IMR-90 (cell line): ENCODE results near the gene ERBB4. TPM values are rescaled to one million over a fixed set of nuclear protein-coding genes. Genes with fewer than 3 reads are reported as not detected.

Source experiments
- ATAC-seq: fragments of 200-7000 bp; cut with Tn5 transposase; 2 replicates; pipeline ENCODE4 v1.9.1; 2020; ENCODE audit warnings: low read depth, mild to moderate bottlenecking, moderate library complexity
- BruUV-seq: library from RNA; stranded (reverse); fragments of 400-500 nt; replicated peaks from 2 replicates; lab custom pipeline; 2021; lab: Mats Ljungman, UMichigan
- CTCF ChIA-PET: fragments of 300-600 bp; formaldehyde crosslinking; extraction: SDS; loops from one replicate; lab custom pipeline; 2021; ENCODE audit warnings: antibody characterized with exemption; lab: Yijun Ruan, JAX
- POLR2A ChIA-PET: fragments of 300-600 bp; sonication (Branson Sonifier 250); formaldehyde crosslinking; loops from one replicate; lab custom pipeline; 2022; ENCODE audit warnings: antibody characterized with exemption; ENCODE audit not compliant: unreplicated experiment; lab: Charles Lee
- DNase-seq: peaks from one replicate; pipeline ENCODE4 v3.0.0; 2013
- H2AFZ ChIP-seq: replicated peaks from 2 replicates; pipeline ENCODE3; 2013; ENCODE audit warnings: low read length, mild to moderate bottlenecking; ENCODE audit not compliant: poor library complexity
- H2AK5ac ChIP-seq: 2 replicates; pipeline ENCODE4 v1.6.1; 2013; ENCODE audit warnings: low read depth, low read length, inconsistent platforms
- H2AK9ac ChIP-seq: replicated peaks from 2 replicates; pipeline ENCODE3; 2013; ENCODE audit warnings: mild to moderate bottlenecking, low read depth, low read length, moderate library complexity; ENCODE audit not compliant: poor library complexity
- H2BK120ac ChIP-seq: 2 replicates; pipeline ENCODE4 v1.6.1; 2013; ENCODE audit warnings: low read depth, low read length, inconsistent platforms
- H2BK15ac ChIP-seq: 3 replicates; pipeline ENCODE4 v1.6.1; 2013; ENCODE audit warnings: low read depth, low read length, inconsistent platforms
- H2BK20ac ChIP-seq: 2 replicates; pipeline ENCODE4 v1.6.1; 2013; ENCODE audit warnings: low read depth, mild to moderate bottlenecking, inconsistent platforms, low read length, moderate library complexity
- H2BK5ac ChIP-seq: 2 replicates; pipeline ENCODE4 v1.6.1; 2013; ENCODE audit warnings: mild to moderate bottlenecking, low read depth, low read length, inconsistent platforms; ENCODE audit not compliant: poor library complexity, severe bottlenecking
- H3K14ac ChIP-seq: replicated peaks from 2 replicates; pipeline ENCODE4 v1.6.1; 2013; ENCODE audit warnings: low read depth, low read length, inconsistent platforms
- H3K18ac ChIP-seq: 2 replicates; pipeline ENCODE4 v1.6.1; 2013; ENCODE audit warnings: low read depth, low read length, control low read depth
- H3K23ac ChIP-seq: 2 replicates; pipeline ENCODE4 v1.6.1; 2013; ENCODE audit warnings: low read depth, low read length, inconsistent platforms
- H3K27ac ChIP-seq: 2 replicates; pipeline ENCODE4 v1.5.1; 2013; ENCODE audit warnings: mild to moderate bottlenecking, control low read depth, low read length; ENCODE audit not compliant: insufficient read depth
- H3K27me3 ChIP-seq: 2 replicates; pipeline ENCODE4 v1.6.1; 2013; ENCODE audit warnings: low read length; ENCODE audit not compliant: control insufficient read depth, insufficient read depth
- H3K36me3 ChIP-seq: 2 replicates; pipeline ENCODE4 v1.6.1; 2013; ENCODE audit warnings: low read length, mixed read lengths; ENCODE audit not compliant: control insufficient read depth, insufficient read depth
- H3K4ac ChIP-seq: 2 replicates; pipeline ENCODE4 v1.6.1; 2013; ENCODE audit warnings: low read depth, low read length, inconsistent platforms
- H3K4me1 ChIP-seq: 2 replicates; pipeline ENCODE4 v1.6.1; 2013; ENCODE audit warnings: low read length, mixed read lengths; ENCODE audit not compliant: control insufficient read depth, insufficient read depth
- H3K4me2 ChIP-seq: 2 replicates; pipeline ENCODE4 v1.6.1; 2013; ENCODE audit warnings: low read depth, mild to moderate bottlenecking, control low read depth, low read length, moderate library complexity
- H3K4me3 ChIP-seq: 2 replicates; pipeline ENCODE4 v1.5.1; 2013; ENCODE audit warnings: low read depth, mild to moderate bottlenecking, control low read depth, low read length, moderate library complexity; ENCODE audit not compliant: insufficient read depth
- H3K56ac ChIP-seq: 2 replicates; pipeline ENCODE4 v1.6.1; 2013; ENCODE audit warnings: low read length, inconsistent platforms; ENCODE audit not compliant: insufficient read depth; ENCODE audit errors: extremely low read depth
- H3K79me1 ChIP-seq, 2 experiments: 2 replicates each; pipeline ENCODE4 v1.6.1; 2013; ENCODE audit warnings: low read length in 2 of 2, inconsistent platforms in 1 of 2, low read depth in 1 of 2
- H3K9ac ChIP-seq: 2 replicates; pipeline ENCODE4 v1.6.1; 2013; ENCODE audit warnings: low read depth, low read length, control low read depth
- H3K9me1 ChIP-seq: 2 replicates; pipeline ENCODE4 v1.6.1; 2013; ENCODE audit warnings: low read length, inconsistent platforms; ENCODE audit not compliant: insufficient read depth
- H3K9me3 ChIP-seq: 2 replicates; pipeline ENCODE4 v1.6.1; 2013; ENCODE audit warnings: low read length; ENCODE audit not compliant: control insufficient read depth, insufficient read depth
- H4K20me1 ChIP-seq: 2 replicates; pipeline ENCODE4 v1.6.1; 2013; ENCODE audit warnings: low read length, inconsistent platforms; ENCODE audit not compliant: insufficient read depth
- H4K5ac ChIP-seq: 2 replicates; pipeline ENCODE4 v1.6.1; 2013; ENCODE audit warnings: mild to moderate bottlenecking, low read depth, low read length, control low read depth
- H4K8ac ChIP-seq, 2 experiments: 2 replicates each; pipeline ENCODE4 v1.6.1; 2013; ENCODE audit warnings: low read depth in 2 of 2, low read length in 2 of 2, control low read depth in 1 of 2, inconsistent platforms in 1 of 2
- H4K91ac ChIP-seq: 2 replicates; pipeline ENCODE4 v1.6.1; 2013; ENCODE audit warnings: low read depth, low read length, inconsistent platforms; ENCODE audit not compliant: insufficient read depth
- BHLHE40 ChIP-seq: fragments of 150-350 bp; IDR thresholded peaks from 2 replicates; pipeline ENCODE4 v1.6.1; 2016; ENCODE audit warnings: mild to moderate bottlenecking, low read depth, low read length
- CEBPB ChIP-seq: IDR thresholded peaks from 2 replicates; pipeline ENCODE4 v1.6.1; 2012; ENCODE audit warnings: low read depth, low read length, improper control_type of control experiment
- CHD1 ChIP-seq: IDR thresholded peaks from 2 replicates; pipeline ENCODE4 v1.6.1; 2012; ENCODE audit warnings: low read depth, low read length, improper control_type of control experiment
- ELK1 ChIP-seq: fragments of 150-350 bp; IDR thresholded peaks from 2 replicates; pipeline ENCODE4 v1.6.1; 2016; ENCODE audit warnings: low read depth, mild to moderate bottlenecking, low read length, moderate library complexity, borderline replicate concordance
- FOS ChIP-seq: fragments of 150-350 bp; IDR thresholded peaks from 2 replicates; pipeline ENCODE4 v1.6.1; 2016; ENCODE audit warnings: low read depth, low read length
- MAFK ChIP-seq: IDR thresholded peaks from 2 replicates; pipeline ENCODE4 v1.6.1; 2012; ENCODE audit warnings: low read depth, low read length, improper control_type of control experiment
- MAZ ChIP-seq: IDR thresholded peaks from 2 replicates; pipeline ENCODE4 v1.6.1; 2012; ENCODE audit warnings: low read depth, mild to moderate bottlenecking, low read length, improper control_type of control experiment, moderate library complexity, borderline replicate concordance
- MXI1 ChIP-seq: IDR thresholded peaks from 2 replicates; pipeline ENCODE4 v1.6.1; 2012; ENCODE audit warnings: low read depth, mild to moderate bottlenecking, low read length, moderate library complexity, borderline replicate concordance
- NFE2L2 ChIP-seq: fragments of 150-350 bp; IDR thresholded peaks from 2 replicates; pipeline ENCODE4 v1.6.1; 2016; ENCODE audit warnings: low read depth, mild to moderate bottlenecking, low read length
- POLR2A ChIP-seq: IDR thresholded peaks from 2 replicates; pipeline ENCODE4 v1.6.1; 2012; ENCODE audit warnings: mild to moderate bottlenecking, low read depth, low read length
- RAD21 ChIP-seq: IDR thresholded peaks from 2 replicates; pipeline ENCODE4 v1.6.1; 2012; ENCODE audit warnings: low read length, improper control_type of control experiment
- RCOR1 ChIP-seq: IDR thresholded peaks from 2 replicates; pipeline ENCODE4 v1.6.1; 2012; ENCODE audit warnings: mild to moderate bottlenecking, low read length, improper control_type of control experiment; ENCODE audit not compliant: insufficient replicate concordance
- RFX5 ChIP-seq: IDR thresholded peaks from 2 replicates; pipeline ENCODE4 v1.8.0; 2012; ENCODE audit warnings: low read depth, mild to moderate bottlenecking, low read length, moderate library complexity
- SMC3 ChIP-seq: fragments of 150-350 bp; IDR thresholded peaks from 2 replicates; pipeline ENCODE4 v1.6.1; 2016; ENCODE audit warnings: low read depth, mild to moderate bottlenecking, antibody characterized with exemption, low read length, moderate library complexity
- USF2 ChIP-seq: fragments of 150-350 bp; IDR thresholded peaks from 2 replicates; pipeline ENCODE4 v1.6.1; 2017; ENCODE audit warnings: mild to moderate bottlenecking, antibody characterized with exemption, low read length, low read depth
- WGBS, 2 experiments: methylation state at CpG; one replicate each; pipeline versions ENCODE4 v1.1.5 to v1.1.7; 2013; ENCODE audit warnings: missing lambda C conversion rate in 2 of 2; ENCODE audit not compliant: insufficient read length in 1 of 2; ENCODE audit errors: extremely low coverage in 2 of 2; 5-methylcytosine and 5-hydroxymethylcytosine counted together
- dilution Hi-C: fragments of 300-500 bp; cut with HindIII; formaldehyde crosslinking; loops from one replicate; pipeline ENCODE4 v1.14.3; 2018; ENCODE audit warnings: low sequenced_read_pairs; ENCODE audit not compliant: unreplicated experiment
- in situ Hi-C: fragments of 300-500 bp; cut with MboI; formaldehyde crosslinking; loops from 3 replicates; pipeline ENCODE4 v1.14.3; 2019; ENCODE audit warnings: low sequenced_read_pairs, inconsistent platforms, mixed read lengths
- intact Hi-C: fragments of 100-400 bp; cut with micrococcal nuclease; formaldehyde crosslinking; loops from 2 replicates; pipeline ENCODE4 v1.10.0; 2022
- polyA plus RNA-seq, 3 experiments: library from polyadenylated mRNA; depleted of rRNA; stranded (reverse); fragments of >200 nt; gene quantifications; 2 replicates each; pipeline ENCODE4 v1.2.3, GENCODE V29; 2012; ENCODE audit warnings: low replicate concordance in 1 of 3
- total RNA-seq: library from RNA; depleted of rRNA; stranded (reverse); fragments of >200 nt; gene quantifications from 2 replicates; pipeline ENCODE4 v1.2.3, GENCODE V29; 2012

ERBB4 gene
- total and polyA plus RNA-seq, 2 of the 4 experiments (the other 2 are of a cell fraction) = not detected

GRCh38 chr2:212021947-212022346 lies 516.7 kb downstream of the ERBB4 start:
- Histone ChIP-seq H2BK5ac (peak overlapping the region; percentile 96), H3K18ac (peak overlapping the region; percentile 97; the same call in 1 of the 2 replicates), H4K8ac (peak overlapping the region; percentile 68 to 98; a peak in 2 of 4 replicates), H4K91ac (peak overlapping the region; percentile 89; the same call in 1 of the 2 replicates), H3K27me3 (no peaks in the 10 kb centered on the region), H3K9me3 (no peaks in the 10 kb centered on the region), H3K27ac (peak overlapping the region; percentile 72), H3K9ac (no peak overlapping the region), H4K5ac (peak overlapping the region; percentile 50; the same call in 1 of the 2 replicates), H2BK120ac (peak overlapping the region; percentile 98), H3K9me1 (no peaks in the 10 kb centered on the region), H3K4me1 (no peaks in the 10 kb centered on the region), H3K23ac (no peak overlapping the region), H3K4me2 (no peak overlapping the region; the same call in 1 of the 2 replicates), H3K56ac (no peak overlapping the region), H3K4ac (peak overlapping the region; percentile 95; the same call in 1 of the 2 replicates), H3K4me3 (no peak overlapping the region), H3K79me1 (no peaks in the 10 kb centered on the region), H2BK15ac (peak overlapping the region; percentile 97; the same call in 1 of the 3 replicates), H2AK9ac (no peak overlapping the region), H2AK5ac (peak overlapping the region; percentile 88), H3K36me3 (no peaks in the 10 kb centered on the region), H2BK20ac (peak overlapping the region; percentile 100; the same call in 1 of the 2 replicates), H2AFZ (no peak overlapping the region), H4K20me1 (no peaks in the 10 kb centered on the region), H3K14ac (peak overlapping the region; percentile 78; the same call in 1 of the 2 replicates)
- BruUV-seq = no TSS peak
- in situ Hi-C loops = no loop called here
- ATAC-seq = peak; percentile 69
- no peak for TF ChIP-seq MXI1
- TF ChIP-seq RAD21 = no peak
- peak; percentile 51; the same call in 1 of the 2 replicates for TF ChIP-seq FOS
- TF ChIP-seq MAZ = no peak
- no peak for TF ChIP-seq CHD1
- TF ChIP-seq NFE2L2 = peak; percentile 99
- TF ChIP-seq RCOR1 = no peak
- no peak for TF ChIP-seq USF2
- no peak for TF ChIP-seq SMC3
- peak; percentile 94 for TF ChIP-seq MAFK
- no peak for TF ChIP-seq ELK1
- peak; percentile 74 for TF ChIP-seq CEBPB
- no peak for TF ChIP-seq POLR2A
- TF ChIP-seq BHLHE40 = no peak
- no peak for TF ChIP-seq RFX5
- ChIA-PET POLR2A (no interaction called here), CTCF (no interaction called here)
- WGBS, 2 experiments = no CpG with 5 or more reads among the region's 2 CpGs
- intact Hi-C loops = no loop called here
- peak; percentile 88 for DNase-seq
- dilution Hi-C loops = no loop called here
